ENCODE measurements around the gene HSPG2. TPM values are rescaled to one million over a fixed set of nuclear protein-coding genes. Genes with fewer than 3 reads are reported as not detected.
A peak's percentile ranks its signal among the peaks of the same experiment; 100 is the strongest.

The HSPG2 gene
- total RNA-seq, 1 experiment from 2014 or later, result 235 TPM

DNA sequence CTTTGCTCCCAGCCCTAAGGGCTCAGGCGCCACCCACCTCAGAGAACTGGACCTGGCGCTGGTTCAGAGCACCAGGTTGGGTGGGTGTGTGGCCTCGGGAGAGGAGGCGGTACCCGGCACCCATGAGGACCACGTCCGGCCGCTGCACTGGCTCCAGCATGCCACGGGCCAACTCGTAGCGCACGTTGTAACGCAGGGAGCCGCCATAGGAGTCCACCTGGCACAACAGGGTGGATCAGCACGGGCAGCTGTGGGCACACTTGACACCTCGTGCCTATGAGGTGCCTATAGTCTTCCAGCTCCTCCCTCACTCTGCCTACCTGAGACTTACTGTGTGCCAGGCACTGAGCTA lies 56.5 kb downstream of the HSPG2 start:
- DNase-seq (ENCODE audit: low spot score), result no peak

DNA sequence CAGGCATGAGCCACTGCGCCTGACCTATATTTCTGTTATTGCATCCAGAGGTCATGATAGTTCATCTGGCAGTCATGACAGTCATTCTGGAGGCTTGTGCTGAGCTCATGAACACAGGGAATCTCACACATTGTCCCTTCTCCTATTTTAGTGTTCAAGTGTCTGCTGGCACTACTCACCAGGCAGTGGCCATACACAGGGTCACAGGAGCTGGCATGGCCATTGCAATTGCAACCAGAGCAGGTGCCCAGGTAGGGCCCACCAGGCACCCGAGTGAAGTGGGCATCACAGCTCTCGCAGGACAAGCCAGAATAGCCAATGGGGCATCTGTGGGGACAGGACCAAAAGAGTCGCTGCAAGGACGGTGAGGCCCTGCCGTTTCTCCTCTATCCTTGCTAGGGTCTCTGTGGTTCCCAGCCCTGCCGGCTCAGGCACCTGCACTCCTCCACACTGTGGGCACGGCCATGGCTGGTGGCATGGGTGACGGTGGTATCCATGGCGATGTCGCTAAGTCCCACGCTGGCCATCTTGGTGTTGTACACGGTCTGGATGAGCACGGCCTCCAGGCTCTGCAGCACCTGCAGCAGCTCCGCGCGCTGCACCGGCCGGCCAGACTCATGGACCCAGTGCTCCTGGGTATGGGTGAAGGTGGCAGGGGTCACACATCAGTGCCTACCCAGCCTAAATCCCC lies 57.0 kb downstream of the HSPG2 start:
- no peak for DNase-seq (ENCODE audit: low spot score)

GRCh38 chr1:21878840-21879478 lies 58.2 kb downstream of the HSPG2 start:
- no peak for DNase-seq (ENCODE audit: low spot score)

GRCh38 chr1:21878009-21878773 lies 58.9 kb downstream of the HSPG2 start:
- DNase-seq (ENCODE audit: low spot score), result no peak

- no peak for DNase-seq (ENCODE audit: low spot score)
Observed at GRCh38 chr1:21876267-21876666, 60.8 kb downstream of the HSPG2 start.

DNA sequence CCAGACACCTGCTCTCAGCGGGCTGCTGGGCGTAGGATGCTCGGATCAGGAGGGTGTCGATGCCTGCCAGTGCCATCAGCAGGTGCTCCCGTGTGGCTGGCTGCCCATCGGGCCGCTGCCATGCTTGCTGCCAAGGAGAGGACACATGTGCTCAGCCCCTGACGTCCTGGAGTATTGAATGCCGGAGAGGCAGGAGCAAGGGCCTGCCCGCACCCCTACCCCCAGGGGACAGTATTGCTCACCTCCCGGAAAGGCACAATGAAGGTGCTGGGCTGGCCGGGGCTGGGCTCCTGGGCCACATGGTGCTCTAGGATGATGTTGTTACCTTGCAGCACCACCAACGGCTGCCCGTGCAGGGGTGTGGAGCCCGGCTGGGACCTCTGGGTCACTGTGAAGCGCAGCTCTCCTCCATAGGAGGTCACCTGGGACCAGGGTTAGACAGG lies 61.5 kb downstream of the HSPG2 start:
- DNase-seq (ENCODE audit: low spot score), result no peak

- no peak for DNase-seq (ENCODE audit: low spot score)
Observed at GRCh38 chr1:21874778-21875547, 62.1 kb downstream of the HSPG2 start.

DNA sequence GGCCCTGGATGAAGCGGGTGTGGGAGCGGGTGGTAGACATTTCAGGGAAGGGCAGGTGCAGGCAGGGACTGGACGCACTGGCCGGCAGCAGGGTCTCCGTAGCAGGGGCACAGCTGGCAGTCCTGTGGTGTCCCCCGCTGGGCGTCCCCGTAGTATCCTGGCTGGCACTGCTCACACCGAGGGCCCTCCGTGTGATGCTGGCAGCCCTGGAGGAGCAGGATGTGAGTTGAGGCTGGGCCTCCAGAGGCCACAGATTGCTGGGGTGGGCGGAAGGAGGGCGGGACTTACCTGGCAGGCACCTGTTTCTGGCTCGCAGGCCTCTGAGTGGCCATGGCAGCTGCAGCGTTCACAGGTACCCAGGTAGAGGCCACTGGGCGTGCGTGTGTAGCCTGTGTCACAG lies 62.8 kb downstream of the HSPG2 start:
- DNase-seq (ENCODE audit: low spot score), result no peak

DNA sequence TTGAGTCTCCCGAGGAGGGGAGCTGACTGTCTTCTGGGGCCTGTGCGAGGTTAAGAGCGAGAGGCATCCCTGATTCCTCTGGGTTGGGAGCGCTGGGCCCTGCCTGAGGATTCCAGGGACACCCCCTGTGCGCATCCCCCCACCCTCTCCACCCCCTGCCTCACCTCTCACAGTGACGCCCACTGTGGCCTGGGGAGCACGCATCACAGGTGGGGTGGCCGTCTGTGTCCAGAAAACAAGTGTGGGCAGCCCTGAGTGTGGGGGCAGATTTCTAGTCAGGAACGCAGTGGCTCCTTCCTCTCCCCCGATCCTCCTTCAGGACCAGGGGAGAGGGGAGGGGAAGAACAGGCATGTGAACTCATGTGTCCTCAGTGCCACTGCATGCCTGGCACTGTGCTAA lies 63.3 kb downstream of the HSPG2 start:
- DNase-seq (ENCODE audit: low spot score), result no peak

DNA sequence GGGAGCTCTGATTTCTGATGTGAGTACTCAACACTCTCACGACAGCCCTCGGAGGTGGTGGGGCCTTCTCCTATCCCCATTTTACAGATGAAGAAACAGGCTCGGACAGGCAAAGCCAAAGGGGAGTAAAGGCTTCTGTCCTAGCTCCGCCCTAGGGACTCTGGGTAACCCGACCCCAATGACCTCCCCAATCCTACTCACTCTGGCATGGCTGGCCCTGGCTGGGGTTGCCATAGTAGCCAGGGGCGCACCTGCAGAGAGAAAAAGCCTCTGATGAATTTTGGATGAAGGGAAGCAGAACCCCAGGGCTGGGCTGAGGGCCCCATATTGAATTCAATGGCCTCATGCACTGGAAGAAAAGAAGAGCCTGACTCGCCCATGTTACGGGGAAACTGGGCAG lies 63.9 kb downstream of the HSPG2 start:
- no peak for DNase-seq (ENCODE audit: low spot score)

DNA sequence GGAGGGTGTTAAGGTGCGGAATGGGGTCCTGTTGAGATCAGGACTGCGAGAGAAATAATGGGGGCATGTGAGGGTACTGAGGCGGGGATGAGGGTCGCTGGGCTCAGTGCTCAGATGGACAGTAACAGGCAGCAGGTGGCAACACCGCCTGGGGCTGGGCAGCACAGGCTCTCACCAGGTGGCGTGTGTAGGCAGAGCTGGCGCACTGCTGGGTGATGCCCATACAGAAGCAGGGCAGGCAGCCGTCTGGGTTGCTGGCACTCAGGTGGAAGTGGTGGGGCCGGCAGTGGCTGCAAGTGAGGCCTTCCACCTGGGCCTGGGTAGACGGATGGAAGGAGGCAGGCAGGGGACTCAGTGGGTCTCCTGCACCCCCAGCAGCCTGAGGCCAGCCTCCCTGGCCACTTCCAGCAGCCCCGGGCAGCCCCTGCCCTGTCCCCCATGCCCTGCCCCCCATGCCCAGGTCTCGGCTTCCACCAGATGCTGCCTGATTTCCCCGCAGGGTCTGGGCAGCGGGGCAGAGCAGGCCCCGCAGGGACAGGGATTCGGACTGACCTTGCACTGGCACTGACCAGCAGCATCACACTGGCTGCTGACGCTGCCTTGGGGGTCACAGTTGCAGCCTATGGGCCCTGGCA lies 64.5 kb downstream of the HSPG2 start:
- DNase-seq (ENCODE audit: low spot score), result peak; percentile 11

GRCh38 chr1:21871943-21872342 lies 65.2 kb downstream of the HSPG2 start:
- DNase-seq (ENCODE audit: low spot score), result no peak

- DNase-seq (ENCODE audit: low spot score), result no peak
Observed at GRCh38 chr1:21870611-21871010, 66.5 kb downstream of the HSPG2 start.

- DNase-seq (ENCODE audit: low spot score), result peak; percentile 95
Observed at GRCh38 chr1:21869620-21870121, 67.4 kb downstream of the HSPG2 start.

- DNase-seq (ENCODE audit: low spot score), result peak; percentile 11
Observed at GRCh38 chr1:21868941-21869454, 68.1 kb downstream of the HSPG2 start.

DNA sequence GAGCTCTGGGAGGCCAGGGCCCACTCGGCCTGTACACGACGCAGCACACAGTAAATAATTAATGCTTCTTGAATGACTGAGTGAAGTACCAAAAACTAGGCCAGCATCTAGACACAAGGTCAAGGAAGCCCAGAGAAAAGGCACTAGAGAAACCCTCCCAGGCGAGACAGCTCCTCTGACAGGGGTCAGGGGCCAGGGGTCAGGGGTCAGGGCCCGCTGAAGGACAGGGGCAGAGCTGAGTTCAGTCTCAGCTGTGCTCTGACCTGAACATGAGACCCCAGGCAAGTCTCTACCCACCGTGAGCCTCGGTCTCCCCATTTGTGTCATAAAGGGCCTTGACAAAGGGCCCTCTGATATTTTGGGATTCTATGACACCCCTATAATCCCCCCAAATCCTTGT lies 68.6 kb downstream of the HSPG2 start:
- no peak for DNase-seq (ENCODE audit: low spot score)

GRCh38 chr1:21867451-21867996 lies 69.6 kb downstream of the HSPG2 start:
- no peak for DNase-seq (ENCODE audit: low spot score)

DNA sequence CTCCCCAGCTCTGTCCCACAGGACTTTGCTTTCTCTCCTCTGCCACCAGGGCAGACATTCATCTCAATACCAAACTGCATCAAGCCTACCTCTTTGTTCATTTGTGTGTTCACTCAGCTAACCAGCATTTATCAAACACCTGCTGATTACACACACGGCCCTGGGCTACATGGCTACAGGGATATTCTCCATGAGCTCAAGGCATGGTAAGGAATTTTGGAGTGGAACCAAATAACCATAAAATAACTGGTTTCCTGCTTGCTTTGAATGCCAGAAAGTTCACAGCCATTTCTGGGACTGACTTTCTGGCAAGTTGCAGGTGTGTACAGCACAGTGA lies 70.4 kb downstream of the HSPG2 start:
- DNase-seq (ENCODE audit: low spot score), result no peak

DNA sequence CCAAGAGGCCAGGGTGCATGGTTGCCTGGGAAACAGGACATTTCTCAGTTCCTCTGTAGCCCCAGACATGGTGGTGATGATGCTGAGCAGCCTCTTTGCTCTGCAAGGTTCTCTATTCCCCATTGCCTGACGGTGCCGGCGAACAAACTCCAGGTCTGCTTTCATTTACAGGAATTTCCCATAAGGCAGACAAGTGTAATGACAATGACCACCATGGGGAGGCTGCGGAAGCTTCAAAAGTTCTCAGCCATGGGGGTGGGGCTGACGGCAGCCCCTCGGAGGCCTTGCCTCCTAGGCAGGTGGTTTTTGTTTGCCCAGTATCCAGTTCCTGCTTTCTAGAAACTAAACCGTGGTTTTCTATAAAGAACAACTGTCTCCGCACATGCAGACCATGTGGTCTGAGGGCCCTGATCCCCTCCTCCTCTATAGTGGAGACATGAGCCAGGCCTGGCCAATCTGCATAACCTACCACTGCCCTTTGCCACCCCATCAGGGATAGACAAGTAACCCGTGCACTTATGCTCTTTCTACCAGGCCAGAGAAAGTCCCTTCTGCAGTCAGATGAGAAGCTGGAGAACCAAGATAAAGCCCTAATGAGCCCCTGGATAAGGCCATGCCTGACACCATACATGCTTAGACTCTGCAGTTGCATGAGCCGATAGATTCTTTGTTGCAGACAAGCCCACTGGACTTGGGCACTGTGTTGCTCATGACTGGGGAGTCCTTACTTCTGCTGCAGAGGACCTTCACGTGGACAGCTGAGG lies 71.0 kb downstream of the HSPG2 start:
- DNase-seq (ENCODE audit: low spot score), result no peak

- no peak for DNase-seq (ENCODE audit: low spot score)
Observed at GRCh38 chr1:21865609-21865942, 71.5 kb downstream of the HSPG2 start.

All from HT-29 (cell line).